ENCODE results near the gene ACADM.
"Not testable (repeated sequence)": the region's sequence is repeated elsewhere in the genome, so short reads cannot be mapped to it uniquely, and the experiment has no call there.

Gene ACADM

GRCh38 chr1:75742047-75742625 is 17.6 kb downstream of the ACADM start:
- no peak for DNase-seq

DNA sequence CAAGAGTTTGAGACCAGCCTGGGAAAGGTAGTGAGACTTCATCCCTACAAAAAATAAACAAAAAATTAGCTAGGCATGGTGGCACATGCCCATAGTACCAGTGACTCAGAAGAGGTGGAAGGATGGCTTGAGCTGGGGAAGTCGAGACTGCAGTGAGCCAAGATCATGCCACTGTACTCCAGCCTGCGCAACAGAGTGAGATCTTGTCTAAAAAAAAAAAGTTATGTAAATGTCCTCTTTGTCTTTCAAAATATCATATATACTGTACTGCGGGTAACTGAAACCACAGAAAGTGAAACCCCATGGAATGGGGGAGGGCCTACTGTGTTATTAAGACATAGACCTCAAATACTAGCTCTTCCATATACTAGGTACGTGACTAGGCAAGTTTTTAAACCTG is 20.8 kb downstream of the ACADM start:
- DNase-seq: no peak

- DNase-seq: not testable (repeated sequence)
Measured at GRCh38 chr1:75757210-75757609, 32.7 kb downstream of the ACADM start.

- DNase-seq: not testable (repeated sequence)
Measured at GRCh38 chr1:75758543-75758942, 34.0 kb downstream of the ACADM start.

DNA sequence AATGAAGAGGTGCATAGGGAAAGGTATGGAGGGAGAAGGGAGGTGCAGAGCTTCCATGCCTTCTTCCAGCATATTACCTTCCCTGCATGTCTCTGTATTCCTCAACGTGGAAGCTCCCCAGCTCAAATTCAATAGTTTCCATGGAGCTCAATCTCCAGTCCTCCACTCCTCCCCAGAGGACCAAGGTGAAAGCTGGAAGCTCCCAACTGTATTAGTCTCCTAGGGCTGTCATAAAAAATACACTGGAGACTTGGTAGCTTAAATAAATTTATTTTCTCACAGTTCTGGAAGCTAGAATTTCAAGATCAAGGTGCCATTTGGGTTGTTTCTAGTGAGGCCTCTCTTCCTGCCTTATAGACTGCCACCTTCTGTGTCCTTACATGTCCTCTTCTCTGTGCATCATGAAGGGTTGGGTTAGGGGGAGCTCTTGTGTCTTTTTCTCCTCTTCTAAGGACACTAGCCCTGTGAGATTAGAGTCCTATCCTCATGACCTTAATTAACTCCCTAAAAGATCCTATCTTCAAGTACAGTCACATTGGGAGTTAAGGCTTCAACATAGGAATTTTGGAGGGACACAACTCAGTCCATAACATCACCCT is 39.6 kb downstream of the ACADM start:
- DNase-seq: no peak

GRCh38 chr1:75765697-75766355 is 41.3 kb downstream of the ACADM start:
- no peak for DNase-seq

DNA sequence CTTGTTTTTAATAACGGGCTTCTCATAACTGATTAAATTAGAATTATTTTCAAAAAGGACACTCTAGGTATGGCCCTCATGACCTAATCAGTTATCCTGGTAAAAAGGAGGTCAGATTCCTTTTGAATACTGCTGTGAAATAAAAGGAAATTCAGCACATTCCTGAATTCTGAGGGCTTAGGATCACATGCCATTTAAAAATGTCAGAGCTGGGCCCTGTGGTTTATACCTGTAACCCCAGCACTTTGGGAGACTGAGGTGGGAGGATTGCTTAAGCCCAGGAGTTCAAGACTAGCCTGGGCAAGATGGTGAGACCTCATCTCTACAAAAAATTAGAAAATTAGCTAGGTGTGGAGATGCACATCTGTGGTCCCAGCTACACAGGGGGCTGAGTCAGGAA is 43.5 kb downstream of the ACADM start:
- DNase-seq: no peak

- no peak for DNase-seq
Measured at GRCh38 chr1:75770761-75771160, 46.3 kb downstream of the ACADM start.

DNA sequence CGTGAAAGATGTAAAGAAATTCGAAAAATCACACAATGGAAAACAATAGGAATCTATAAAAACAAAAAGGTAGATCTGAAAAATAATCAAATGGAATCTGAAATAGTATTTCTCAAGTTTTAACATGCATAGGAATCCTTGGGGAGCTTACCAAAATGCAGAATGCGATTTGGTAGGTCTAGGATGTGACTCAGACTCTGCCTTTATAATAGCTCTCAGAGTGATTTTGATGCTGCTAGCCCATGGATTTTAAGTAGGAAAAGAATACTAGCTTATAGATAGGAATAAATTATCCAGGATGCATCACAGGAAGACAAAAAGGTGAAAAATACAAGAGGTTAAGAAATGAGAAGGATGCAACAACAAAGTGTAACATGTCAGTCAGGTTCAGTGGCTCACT is 47.5 kb downstream of the ACADM start:
- DNase-seq: no peak

GRCh38 chr1:75777812-75778211 is 53.3 kb downstream of the ACADM start:
- DNase-seq: not testable (repeated sequence)

DNA sequence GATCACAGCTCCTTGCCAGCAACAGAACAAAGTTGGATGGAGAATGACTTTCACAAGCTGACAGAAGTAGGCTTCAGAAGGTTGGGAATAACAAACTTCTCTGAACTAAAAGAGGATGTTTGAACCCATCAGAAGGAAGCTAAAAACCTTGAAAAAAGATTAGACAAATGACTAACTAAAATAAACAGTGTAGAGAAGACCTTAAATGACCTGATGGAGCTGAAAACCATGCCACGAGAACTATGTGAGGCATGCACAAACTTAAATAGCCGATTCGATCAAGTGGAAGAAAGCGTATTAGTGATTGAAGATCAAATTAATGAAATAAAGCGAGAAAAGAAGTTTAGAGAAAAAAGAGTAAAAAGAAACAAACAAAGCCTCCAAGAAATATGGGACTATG is 54.2 kb downstream of the ACADM start:
- not testable (repeated sequence) for DNase-seq

GRCh38 chr1:75780183-75780582 is 55.7 kb downstream of the ACADM start:
- not testable (repeated sequence) for DNase-seq

DNA sequence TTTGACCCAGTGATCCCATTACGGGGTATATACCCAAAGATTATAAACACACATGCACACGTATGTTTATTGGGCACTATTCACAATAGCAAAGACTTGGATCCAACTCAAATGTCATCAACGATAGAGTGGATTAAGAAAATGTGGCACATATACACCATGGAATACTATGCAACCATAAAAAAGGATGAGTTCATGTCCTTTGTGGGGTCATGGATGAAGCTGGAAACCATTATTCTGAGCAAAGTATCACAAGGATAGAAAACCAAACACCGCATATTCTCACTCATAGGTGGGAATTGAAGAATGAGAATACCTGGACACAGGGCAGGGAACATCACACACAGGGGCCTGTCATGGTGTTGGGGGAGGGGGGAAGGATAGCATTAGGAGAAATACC is 59.4 kb downstream of the ACADM start:
- not testable (repeated sequence) for DNase-seq

GRCh38 chr1:75785320-75785982 is 60.9 kb downstream of the ACADM start:
- no peak for DNase-seq

- peak; percentile 97 for DNase-seq
Measured at GRCh38 chr1:75785983-75786853, 61.7 kb downstream of the ACADM start, which contains the start of gene RABGGTB. Gene RABGGTB (plus strand): TSS chr1:75786256. CDS start chr1:75786272, 16 bp downstream.

- DNase-seq: no peak
Measured at GRCh38 chr1:75786901-75787493, 62.5 kb downstream of the ACADM start.

DNA sequence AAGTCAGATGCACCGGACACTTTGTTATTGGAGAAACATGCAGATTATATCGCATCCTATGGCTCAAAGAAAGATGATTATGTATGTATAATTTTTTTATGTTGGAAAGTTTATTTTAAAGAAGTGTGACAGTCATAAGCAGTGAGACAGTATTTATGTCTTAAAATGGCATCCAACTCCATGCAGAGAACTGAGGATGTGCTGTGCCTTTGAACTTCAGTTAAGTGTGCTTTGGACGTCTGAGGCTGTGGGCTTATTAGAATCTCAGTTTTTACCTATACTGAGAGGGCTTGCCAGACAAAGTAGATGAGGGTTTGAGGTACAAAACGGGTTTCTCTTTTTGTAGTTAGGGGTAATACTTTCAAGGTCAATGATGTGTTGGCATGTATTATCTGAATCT is 63.0 kb downstream of the ACADM start:
- no peak for DNase-seq

DNA sequence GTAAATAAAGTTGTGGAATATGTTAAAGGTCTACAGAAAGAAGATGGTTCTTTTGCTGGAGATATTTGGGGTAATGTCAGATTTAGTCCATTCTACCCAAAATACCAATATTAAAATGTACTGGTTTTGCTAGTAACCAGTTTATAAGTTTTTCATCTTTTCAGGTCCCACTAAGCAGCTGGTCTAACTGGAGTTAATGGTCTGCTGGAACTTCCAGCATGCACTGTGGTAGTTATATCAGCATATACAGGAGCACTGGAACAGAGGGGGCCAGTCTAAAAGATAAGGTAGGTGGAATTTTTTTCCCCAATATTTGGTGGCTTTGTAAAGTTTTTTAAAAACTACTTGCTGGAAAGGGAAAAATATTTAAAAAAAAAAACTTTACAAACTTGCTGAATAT is 65.5 kb downstream of the ACADM start:
- DNase-seq: no peak

GRCh38 chr1:75791022-75791421 is 66.5 kb downstream of the ACADM start:
- DNase-seq: no peak

DNA sequence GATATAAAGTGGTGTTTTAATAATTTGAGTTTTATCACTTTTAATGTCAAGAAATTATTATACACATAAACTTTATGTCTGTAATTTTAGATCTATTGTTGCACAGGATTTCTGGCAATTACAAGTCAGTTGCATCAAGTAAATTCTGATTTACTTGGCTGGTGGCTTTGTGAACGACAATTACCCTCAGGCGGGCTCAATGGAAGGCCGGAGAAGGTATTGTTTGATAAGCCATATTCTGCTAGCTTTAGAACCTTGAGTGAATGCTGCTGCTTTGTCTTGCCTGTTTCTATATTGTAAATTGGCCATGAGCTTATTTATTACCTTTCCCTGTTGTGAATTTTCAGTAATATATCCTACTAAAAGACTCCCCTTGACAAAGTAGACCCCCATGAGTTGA is 67.6 kb downstream of the ACADM start:
- no peak for DNase-seq

- no peak for DNase-seq
Measured at GRCh38 chr1:75794382-75794781, 69.9 kb downstream of the ACADM start.

DNA sequence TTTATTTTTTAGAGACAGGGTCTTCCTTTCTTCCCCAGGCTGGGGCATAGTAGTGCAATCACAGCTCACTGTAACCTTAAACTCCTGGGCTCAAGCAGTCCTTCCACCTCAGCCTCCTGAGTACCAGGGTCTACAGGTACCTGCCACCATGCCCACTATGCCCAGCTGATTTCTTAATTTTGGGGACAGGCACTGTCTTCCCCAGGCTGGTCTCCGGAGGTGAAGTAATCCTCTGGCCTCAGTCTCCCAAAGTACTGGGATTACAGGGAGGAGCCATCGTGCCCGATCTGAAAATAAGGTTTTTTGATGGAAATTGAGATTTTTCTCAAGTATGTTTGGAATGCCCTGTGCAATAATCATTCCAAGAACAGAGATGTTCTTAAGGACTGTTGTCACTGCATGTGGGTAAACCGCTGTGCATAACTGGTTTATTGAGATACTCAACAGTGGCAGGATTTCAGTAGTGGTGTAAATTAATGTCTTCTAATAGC is 71.2 kb downstream of the ACADM start:
- no peak for DNase-seq

All from activated effector memory CD4-positive, alpha-beta T cell treated with anti-CD3 and anti-CD28 coated beads, Interleukin-2, amount 50 U/mL, for 16 hours (primary cell).